ENCODE data around the gene LYPD6B. TPM values are rescaled to one million over a fixed set of nuclear protein-coding genes. Genes with fewer than 3 reads are reported as not detected.

Gene LYPD6B
- 13.5 and 14.5 TPM in 2 replicates for total RNA-seq
- long read RNA-seq, transcript LYPD6B-204 (6 exons, 1,248 nt), result major isoform, 7 of 21 reads
- long read RNA-seq, partial matches to known transcripts, result 0 of 21 reads
- long read RNA-seq, other reads (novel, unspliced or antisense), result 11 of 21 reads

- peaks cover 21% of the 10 kb centered on the region for H3K4me1 Mint-ChIP-seq (ENCODE audit: unreplicated experiment)
- no peak for DNase-seq (ENCODE audit: extremely low spot score, unreplicated experiment)
- no peak for TF ChIP-seq CTCF (IDR thresholded peaks at IDR 0.05)
- H3K36me3 Mint-ChIP-seq (ENCODE audit: unreplicated experiment), result no peaks in the 10 kb centered on the region
- no peaks in the 10 kb centered on the region for H3K9me3 Mint-ChIP-seq (ENCODE audit: unreplicated experiment)
- H3K27ac Mint-ChIP-seq (ENCODE audit: unreplicated experiment), result peak within 1 kb of the TSS; percentile 41
- no peaks in the 10 kb centered on the region for H3K27me3 Mint-ChIP-seq (ENCODE audit: unreplicated experiment)
- peak within 1 kb of the TSS; percentile 75 for H3K4me3 Mint-ChIP-seq (ENCODE audit: unreplicated experiment)
These were observed at the start of gene LYPD6B for GRCh38 chr2:149038442-149039212. Gene LYPD6B (plus strand): TSS chr2:149038699. CDS start chr2:149130949, 92,250 bp downstream.

GRCh38 chr2:148989882-148990493 is 48.5 kb upstream of the LYPD6B start:
- Mint-ChIP-seq H3K36me3 (ENCODE audit: unreplicated experiment) (no peaks in the 10 kb centered on the region), H3K27me3 (ENCODE audit: unreplicated experiment) (no peaks in the 10 kb centered on the region), H3K4me1 (ENCODE audit: unreplicated experiment) (no peaks in the 10 kb centered on the region), H3K27ac (ENCODE audit: unreplicated experiment) (no peak overlapping the region), H3K9me3 (ENCODE audit: unreplicated experiment) (no peaks in the 10 kb centered on the region), H3K4me3 (ENCODE audit: unreplicated experiment) (no peak overlapping the region)
- no peak for DNase-seq (ENCODE audit: extremely low spot score, unreplicated experiment)
- TF ChIP-seq CTCF (IDR thresholded peaks at IDR 0.05), result peak; percentile 88

- no peak overlapping the region for H3K27ac Mint-ChIP-seq (ENCODE audit: unreplicated experiment)
- H3K36me3 Mint-ChIP-seq (ENCODE audit: unreplicated experiment), result no peaks in the 10 kb centered on the region
- no peak for TF ChIP-seq CTCF (IDR thresholded peaks at IDR 0.05)
- no peak for DNase-seq (ENCODE audit: extremely low spot score, unreplicated experiment)
- no peak overlapping the region for H3K4me3 Mint-ChIP-seq (ENCODE audit: unreplicated experiment)
- no peaks in the 10 kb centered on the region for H3K9me3 Mint-ChIP-seq (ENCODE audit: unreplicated experiment)
- no peaks in the 10 kb centered on the region for H3K27me3 Mint-ChIP-seq (ENCODE audit: unreplicated experiment)
- no peaks in the 10 kb centered on the region for H3K4me1 Mint-ChIP-seq (ENCODE audit: unreplicated experiment)
These were observed 47.5 kb upstream of the LYPD6B start for GRCh38 chr2:148990968-148991367.

GRCh38 chr2:148992448-148992847 is 46.1 kb upstream of the LYPD6B start:
- no peak overlapping the region for H3K27ac Mint-ChIP-seq (ENCODE audit: unreplicated experiment)
- no peak overlapping the region for H3K4me3 Mint-ChIP-seq (ENCODE audit: unreplicated experiment)
- TF ChIP-seq CTCF (IDR thresholded peaks at IDR 0.05), result no peak
- no peak for DNase-seq (ENCODE audit: extremely low spot score, unreplicated experiment)
- H3K9me3 Mint-ChIP-seq (ENCODE audit: unreplicated experiment), result no peaks in the 10 kb centered on the region
- no peaks in the 10 kb centered on the region for H3K36me3 Mint-ChIP-seq (ENCODE audit: unreplicated experiment)
- H3K27me3 Mint-ChIP-seq (ENCODE audit: unreplicated experiment), result no peaks in the 10 kb centered on the region
- no peaks in the 10 kb centered on the region for H3K4me1 Mint-ChIP-seq (ENCODE audit: unreplicated experiment)

GRCh38 chr2:148993351-148993750 is 45.1 kb upstream of the LYPD6B start:
- no peak overlapping the region for H3K4me3 Mint-ChIP-seq (ENCODE audit: unreplicated experiment)
- no peaks in the 10 kb centered on the region for H3K4me1 Mint-ChIP-seq (ENCODE audit: unreplicated experiment)
- no peaks in the 10 kb centered on the region for H3K9me3 Mint-ChIP-seq (ENCODE audit: unreplicated experiment)
- no peak for TF ChIP-seq CTCF (IDR thresholded peaks at IDR 0.05)
- H3K27ac Mint-ChIP-seq (ENCODE audit: unreplicated experiment), result no peak overlapping the region
- H3K27me3 Mint-ChIP-seq (ENCODE audit: unreplicated experiment), result no peaks in the 10 kb centered on the region
- H3K36me3 Mint-ChIP-seq (ENCODE audit: unreplicated experiment), result no peaks in the 10 kb centered on the region
- DNase-seq (ENCODE audit: extremely low spot score, unreplicated experiment), result no peak
